Measurements from ENCODE around the gene GAS7. TPM values are rescaled to one million over a fixed set of nuclear protein-coding genes. Genes with fewer than 3 reads are reported as not detected.

The GAS7 gene
- total and polyA plus RNA-seq, 3 donors from 2014 or later: 70.2 to 184 (median 152) TPM

DNA sequence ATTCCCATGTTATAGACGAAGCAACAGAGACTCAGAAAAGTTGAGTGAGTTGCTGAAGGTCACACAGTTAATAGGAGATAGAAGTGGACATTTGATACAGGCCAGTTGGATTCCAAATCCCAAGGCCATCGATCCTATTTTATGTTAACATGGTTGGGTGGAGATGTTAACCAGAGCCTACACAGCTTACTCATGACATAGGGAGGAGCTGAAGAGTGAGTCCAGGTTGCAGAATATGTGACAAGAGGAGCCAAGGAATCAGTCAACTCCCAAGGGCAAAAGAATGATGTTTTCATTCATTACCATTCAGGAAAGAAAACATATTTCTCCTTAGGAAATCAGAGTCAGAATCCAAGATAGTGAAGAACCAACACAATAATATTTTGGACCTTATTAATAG, 40.3 kb upstream of the GAS7 start:
- WGBS, 2 donors: 83 to 84% methylated on average over 2 of the region's 2 CpGs
- no peaks in the 10 kb centered on the region for H3K36me3 ChIP-seq (ENCODE audit: low read depth, missing control alignments)
- H3K27me3 ChIP-seq: no peaks in the 10 kb centered on the region
- no peak for TF ChIP-seq POLR2A (IDR thresholded peaks at IDR 0.05)
- TF ChIP-seq, protein P1, sequence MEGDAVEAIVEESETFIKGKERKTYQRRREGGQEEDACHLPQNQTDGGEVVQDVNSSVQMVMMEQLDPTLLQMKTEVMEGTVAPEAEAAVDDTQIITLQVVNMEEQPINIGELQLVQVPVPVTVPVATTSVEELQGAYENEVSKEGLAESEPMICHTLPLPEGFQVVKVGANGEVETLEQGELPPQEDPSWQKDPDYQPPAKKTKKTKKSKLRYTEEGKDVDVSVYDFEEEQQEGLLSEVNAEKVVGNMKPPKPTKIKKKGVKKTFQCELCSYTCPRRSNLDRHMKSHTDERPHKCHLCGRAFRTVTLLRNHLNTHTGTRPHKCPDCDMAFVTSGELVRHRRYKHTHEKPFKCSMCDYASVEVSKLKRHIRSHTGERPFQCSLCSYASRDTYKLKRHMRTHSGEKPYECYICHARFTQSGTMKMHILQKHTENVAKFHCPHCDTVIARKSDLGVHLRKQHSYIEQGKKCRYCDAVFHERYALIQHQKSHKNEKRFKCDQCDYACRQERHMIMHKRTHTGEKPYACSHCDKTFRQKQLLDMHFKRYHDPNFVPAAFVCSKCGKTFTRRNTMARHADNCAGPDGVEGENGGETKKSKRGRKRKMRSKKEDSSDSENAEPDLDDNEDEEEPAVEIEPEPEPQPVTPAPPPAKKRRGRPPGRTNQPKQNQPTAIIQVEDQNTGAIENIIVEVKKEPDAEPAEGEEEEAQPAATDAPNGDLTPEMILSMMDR (IDR thresholded peaks at IDR 0.05): no peak
- no peaks in the 10 kb centered on the region for H3K9me3 ChIP-seq
- H3K4me3 ChIP-seq: no peak overlapping the region
- intact Hi-C loops (cut with DNase I; ENCODE audit: low total_unique reads): no loop called here
- DNase-seq: no peak
- H3K4me1 ChIP-seq: no peaks in the 10 kb centered on the region
- no peak overlapping the region for H3K27ac ChIP-seq

DNA sequence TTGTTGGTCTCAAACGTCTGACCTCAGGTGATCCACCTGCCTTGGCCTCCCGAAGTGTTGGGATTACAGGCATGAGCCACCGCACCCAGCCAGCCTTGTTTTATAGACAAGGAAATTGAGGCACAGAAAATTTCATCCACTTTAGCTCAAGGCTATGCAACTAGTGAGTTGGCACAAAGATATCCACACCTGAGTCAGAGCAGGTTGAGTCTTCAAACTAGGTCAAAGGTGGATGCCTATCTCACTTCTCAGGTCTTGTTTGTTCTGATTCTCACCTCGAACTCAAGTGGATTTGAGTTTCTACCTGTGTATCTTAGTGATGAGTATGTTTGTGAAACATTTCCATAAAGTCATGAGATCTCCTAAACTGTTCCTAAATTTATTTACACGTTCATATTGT, 35.6 kb upstream of the GAS7 start:
- DNase-seq: no peak
- H3K4me3 ChIP-seq: no peak overlapping the region
- no peak for TF ChIP-seq POLR2A (IDR thresholded peaks at IDR 0.05)
- TF ChIP-seq, protein P1 (IDR thresholded peaks at IDR 0.05): no peak
- H3K9me3 ChIP-seq: no peaks in the 10 kb centered on the region
- no peaks in the 10 kb centered on the region for H3K4me1 ChIP-seq
- no peak overlapping the region for H3K27ac ChIP-seq
- H3K36me3 ChIP-seq (ENCODE audit: low read depth, missing control alignments): no peaks in the 10 kb centered on the region
- no peaks in the 10 kb centered on the region for H3K27me3 ChIP-seq
- 94 to 95% methylated on average over 4 to 5 of the region's 5 CpGs for WGBS, 2 donors
- intact Hi-C loops (cut with DNase I; ENCODE audit: low total_unique reads): no loop called here

DNA sequence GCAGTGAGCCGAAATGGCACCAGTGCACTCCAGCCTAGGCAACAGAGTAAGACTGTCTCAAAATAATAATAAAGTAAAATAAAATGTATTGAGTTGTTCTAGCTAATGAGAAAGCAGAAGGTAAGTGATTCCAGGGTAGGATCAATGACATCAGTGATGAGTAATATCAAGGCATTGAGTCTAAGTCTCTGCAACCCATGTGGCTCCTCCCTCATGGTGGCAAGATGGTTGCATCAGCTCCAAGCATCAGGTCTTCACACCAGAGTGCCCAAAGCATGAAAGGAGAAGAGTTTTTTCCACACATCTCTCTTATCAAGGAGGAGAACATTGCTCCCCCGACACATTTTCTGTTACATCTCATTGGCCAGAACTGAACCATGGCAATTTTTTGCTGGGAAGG, 34.8 kb upstream of the GAS7 start:
- Histone ChIP-seq H3K36me3 (ENCODE audit: low read depth, missing control alignments) (no peaks in the 10 kb centered on the region), H3K27ac (no peak overlapping the region), H3K9me3 (no peaks in the 10 kb centered on the region), H3K27me3 (no peaks in the 10 kb centered on the region), H3K4me1 (no peaks in the 10 kb centered on the region), H3K4me3 (no peak overlapping the region)
- WGBS, 2 donors: 88 to 93% methylated on average over 2 of the region's 2 CpGs
- intact Hi-C loops (cut with DNase I; ENCODE audit: low total_unique reads): no loop called here
- no peak for DNase-seq
- TF ChIP-seq, protein P1 (IDR thresholded peaks at IDR 0.05): no peak
- TF ChIP-seq POLR2A (IDR thresholded peaks at IDR 0.05): no peak

DNA sequence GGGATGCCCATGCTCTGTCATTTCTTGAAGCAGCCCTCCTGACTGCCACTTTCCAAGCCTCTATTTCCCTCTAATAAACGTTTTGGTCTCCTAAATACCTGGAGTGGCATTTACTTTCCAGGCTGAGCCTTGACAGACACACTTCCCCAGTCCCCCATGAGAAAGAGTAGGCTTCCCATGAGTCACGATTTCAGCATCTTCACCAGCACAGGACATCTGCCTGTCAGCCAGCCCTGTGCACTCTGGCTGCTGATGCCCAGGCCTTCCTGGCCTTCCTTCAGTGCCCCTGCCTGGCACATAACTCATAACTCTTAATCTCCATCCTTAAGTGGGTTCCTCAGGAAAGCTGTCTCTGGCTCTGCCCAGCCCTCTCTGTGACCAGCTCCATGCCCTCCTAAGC, 30.8 kb upstream of the GAS7 start:
- no peak for DNase-seq
- H3K4me3 ChIP-seq: no peak overlapping the region
- no peak overlapping the region for H3K27ac ChIP-seq
- no peaks in the 10 kb centered on the region for H3K36me3 ChIP-seq (ENCODE audit: low read depth, missing control alignments)
- no peaks in the 10 kb centered on the region for H3K9me3 ChIP-seq
- intact Hi-C loops (cut with DNase I; ENCODE audit: low total_unique reads): no loop called here
- TF ChIP-seq, protein P1 (IDR thresholded peaks at IDR 0.05): no peak
- no peak for TF ChIP-seq POLR2A (IDR thresholded peaks at IDR 0.05)
- no peaks in the 10 kb centered on the region for H3K27me3 ChIP-seq
- no peaks in the 10 kb centered on the region for H3K4me1 ChIP-seq
- WGBS, 2 donors: 83 to 86% methylated on average over 1 to 2 of the region's 2 CpGs

DNA sequence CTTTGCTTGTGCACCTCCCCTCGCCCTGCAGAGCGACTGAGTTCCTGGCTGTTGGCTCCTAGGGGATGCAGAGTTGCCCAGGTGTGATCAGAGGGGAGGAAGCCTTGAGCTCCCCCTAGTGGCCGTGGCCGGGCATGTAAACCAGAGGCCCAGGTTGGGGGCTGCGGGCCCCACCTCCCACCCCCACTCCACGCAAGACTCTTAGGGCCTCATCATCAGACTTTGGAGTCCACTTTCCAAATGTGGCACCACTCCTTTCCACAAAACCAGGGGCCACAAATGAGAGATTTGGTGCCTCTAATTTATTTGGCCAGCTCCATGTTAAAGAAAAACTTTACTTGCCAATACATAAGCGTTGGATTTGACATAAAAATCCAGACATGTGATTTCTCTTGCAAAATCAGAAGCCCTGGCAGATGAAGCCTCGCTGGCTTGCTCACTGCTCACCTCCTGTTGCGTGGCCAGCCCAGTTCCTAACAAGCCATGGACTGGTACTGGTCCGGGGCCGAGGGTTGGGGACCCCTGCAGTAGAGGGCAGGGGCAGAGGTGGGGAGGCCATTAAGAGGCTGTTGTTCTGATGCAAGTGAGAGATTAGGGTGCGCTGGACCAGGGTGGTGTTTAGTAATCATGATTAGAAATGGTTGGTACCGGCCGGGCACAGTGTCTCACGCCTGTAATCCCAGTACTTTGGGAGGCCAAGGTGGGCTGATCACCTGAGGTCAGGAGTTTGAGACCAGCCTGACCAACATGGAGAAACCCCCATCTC, 28.7 kb upstream of the GAS7 start:
- Histone ChIP-seq H3K4me1 (no peaks in the 10 kb centered on the region), H3K27ac (no peak overlapping the region), H3K9me3 (no peaks in the 10 kb centered on the region), H3K27me3 (no peaks in the 10 kb centered on the region), H3K4me3 (no peak overlapping the region), H3K36me3 (ENCODE audit: low read depth, missing control alignments) (no peaks in the 10 kb centered on the region)
- WGBS, 2 donors: 65 to 67% methylated on average over 15 of the region's 15 CpGs
- TF ChIP-seq POLR2A (IDR thresholded peaks at IDR 0.05): no peak
- TF ChIP-seq, protein P1 (IDR thresholded peaks at IDR 0.05): peak; percentile 60 to 84 (median 67)
- intact Hi-C loops (cut with DNase I; ENCODE audit: low total_unique reads): no loop called here
- peak; percentile 81 for DNase-seq
